Mesothelial cell of epicardium (in vitro differentiated cells): ENCODE measurements around the gene PGS1. TPM values are rescaled to one million over a fixed set of nuclear protein-coding genes. Genes with fewer than 3 reads are reported as not detected.
A peak's percentile ranks its signal among the peaks of the same experiment; 100 is the strongest.

ENCODE experiments used
- DNase-seq, 2 experiments: peaks; one replicate each; pipeline ENCODE4 v3.0.0; 2021; ENCODE audit warnings: low spot score in 2 of 2; ENCODE audit not compliant: unreplicated experiment in 2 of 2
- H3K27ac Mint-ChIP-seq: 2 replicates; pipeline ENCODE4 v1.8.0; 2021; ENCODE audit warnings: mixed read lengths
- H3K27me3 Mint-ChIP-seq: 2 replicates; pipeline ENCODE4 v1.8.0; 2021; ENCODE audit warnings: low read depth, mixed read lengths
- H3K36me3 Mint-ChIP-seq: 2 replicates; pipeline ENCODE4 v1.8.0; 2021; ENCODE audit warnings: mixed read lengths
- H3K4me1 Mint-ChIP-seq: 2 replicates; pipeline ENCODE4 v1.8.0; 2021; ENCODE audit warnings: mixed read lengths
- H3K4me3 Mint-ChIP-seq: 2 replicates; pipeline ENCODE4 v1.8.0; 2021; ENCODE audit warnings: mild to moderate bottlenecking, moderate library complexity, mixed read lengths
- H3K9me3 Mint-ChIP-seq: 2 replicates; pipeline ENCODE4 v1.8.0; 2021; ENCODE audit warnings: mixed read lengths
- CTCF ChIP-seq: fragments of 200-600 bp; sonication (generic); IDR thresholded peaks from one replicate; pipeline ENCODE4 v1.5.0; 2021; ENCODE audit warnings: antibody characterized with exemption; ENCODE audit not compliant: unreplicated experiment
- total RNA-seq: library from RNA; stranded (reverse); gene quantifications from 3 replicates; pipeline ENCODE4 v1.2.1, GENCODE V29; 2021

PGS1 gene
- total RNA-seq, 1 donor from 2014 or later = 62.3 TPM

- Mint-ChIP-seq H3K4me1 (peaks cover 13% of the 10 kb centered on the region), H3K36me3 (no peaks in the 10 kb centered on the region), H3K27ac (no peak overlapping the region), H3K4me3 (no peak overlapping the region), H3K27me3 (peaks cover 2% of the 10 kb centered on the region), H3K9me3 (no peaks in the 10 kb centered on the region)
- peak; percentile 67 to 77 for DNase-seq
- no peak for TF ChIP-seq CTCF
Observed at GRCh38 chr17:78341559-78342448, 36.6 kb upstream of the PGS1 start.

DNA sequence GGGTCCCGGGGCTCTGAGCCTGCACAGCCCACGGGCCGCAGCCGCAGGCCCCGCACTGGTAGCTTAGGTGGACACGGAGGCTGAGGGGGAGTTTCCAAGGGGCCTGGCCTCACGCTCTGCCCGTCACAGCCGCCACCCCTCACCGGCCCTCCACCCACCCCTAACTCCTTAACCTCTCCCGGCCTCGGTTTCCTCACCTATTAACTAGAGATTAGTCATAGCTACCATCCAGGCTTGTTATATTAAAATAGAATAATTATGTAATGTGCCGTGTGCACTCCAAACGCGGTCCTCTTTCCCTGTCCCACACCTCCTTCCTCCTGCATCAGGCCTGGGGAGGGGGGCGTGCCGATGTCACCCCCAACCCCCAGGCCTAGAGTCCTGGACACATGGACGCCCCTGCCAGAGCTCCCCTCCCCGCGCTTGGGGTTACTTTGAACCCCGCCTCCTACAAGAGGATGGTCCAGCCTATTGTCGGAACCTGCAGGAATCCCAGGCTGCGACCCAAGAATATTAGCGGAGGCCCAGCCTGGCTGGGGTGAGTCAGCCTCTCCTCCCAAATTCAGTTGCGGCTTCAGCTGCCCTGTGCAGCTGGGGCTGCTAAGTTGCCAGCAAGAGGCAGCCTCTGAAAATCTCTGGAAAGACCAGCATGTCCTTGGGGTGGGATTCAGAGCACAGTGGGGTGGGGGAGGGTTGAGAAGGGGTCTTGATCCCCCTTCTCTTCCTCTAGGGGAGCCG is 35.8 kb upstream of the PGS1 start:
- no peaks in the 10 kb centered on the region for H3K9me3 Mint-ChIP-seq
- no peak for TF ChIP-seq CTCF
- no peaks in the 10 kb centered on the region for H3K27me3 Mint-ChIP-seq
- H3K4me3 Mint-ChIP-seq = peak overlapping the region; percentile 36
- H3K4me1 Mint-ChIP-seq = peaks cover 13% of the 10 kb centered on the region
- no peak for DNase-seq
- peak overlapping the region; percentile 69 for H3K27ac Mint-ChIP-seq
- no peaks in the 10 kb centered on the region for H3K36me3 Mint-ChIP-seq

DNA sequence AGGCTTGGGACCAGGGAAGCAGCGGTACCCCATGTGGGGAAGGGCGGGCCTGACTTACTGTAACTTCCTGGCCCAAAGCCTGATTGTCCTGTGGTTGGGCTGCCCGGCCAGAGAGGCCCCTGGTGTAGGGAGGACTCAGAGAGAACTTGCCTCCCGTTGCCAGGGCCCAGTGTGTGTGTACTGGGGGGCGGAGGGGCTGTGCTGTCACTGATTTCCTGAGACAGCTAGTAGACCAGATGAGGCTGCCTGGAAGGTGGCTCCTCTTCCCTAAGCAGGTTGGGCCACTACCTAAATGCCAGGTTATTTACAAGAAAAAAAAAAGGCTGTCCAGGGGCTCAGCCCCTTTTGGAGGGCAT is 35.3 kb upstream of the PGS1 start:
- peak overlapping the region; percentile 69 for H3K27ac Mint-ChIP-seq
- H3K4me3 Mint-ChIP-seq = peak overlapping the region; percentile 36
- no peaks in the 10 kb centered on the region for H3K9me3 Mint-ChIP-seq
- no peaks in the 10 kb centered on the region for H3K27me3 Mint-ChIP-seq
- TF ChIP-seq CTCF = no peak
- peaks cover 13% of the 10 kb centered on the region for H3K4me1 Mint-ChIP-seq
- no peaks in the 10 kb centered on the region for H3K36me3 Mint-ChIP-seq
- no peak for DNase-seq

GRCh38 chr17:78343543-78344201 is 34.8 kb upstream of the PGS1 start:
- no peaks in the 10 kb centered on the region for H3K9me3 Mint-ChIP-seq
- no peaks in the 10 kb centered on the region for H3K36me3 Mint-ChIP-seq
- no peak overlapping the region for H3K27ac Mint-ChIP-seq
- peaks cover 13% of the 10 kb centered on the region for H3K4me1 Mint-ChIP-seq
- no peak for TF ChIP-seq CTCF
- H3K27me3 Mint-ChIP-seq = no peaks in the 10 kb centered on the region
- no peak overlapping the region for H3K4me3 Mint-ChIP-seq
- DNase-seq = no peak

DNA sequence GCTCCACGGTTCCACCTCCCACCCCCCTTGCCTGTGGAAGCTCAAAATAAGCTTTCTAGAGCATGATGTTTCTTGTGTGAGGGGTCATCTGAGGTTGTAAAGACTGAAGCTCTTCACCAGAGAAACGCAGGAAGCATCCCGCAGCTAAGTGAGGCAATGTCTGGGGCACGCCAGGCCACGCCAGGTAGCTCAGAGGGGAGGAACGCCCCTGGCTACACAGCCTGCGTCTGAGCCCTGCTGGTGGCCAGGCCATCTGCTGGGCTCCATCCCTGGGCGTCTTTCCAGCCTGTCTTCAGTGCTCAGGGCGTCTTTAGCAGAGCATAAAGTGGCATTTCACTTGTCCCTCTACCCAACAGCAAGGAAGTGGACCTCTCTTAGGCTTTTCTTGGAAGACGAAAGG is 33.8 kb upstream of the PGS1 start:
- no peak for DNase-seq
- TF ChIP-seq CTCF = no peak
- peaks cover 16% of the 10 kb centered on the region for H3K4me1 Mint-ChIP-seq
- no peaks in the 10 kb centered on the region for H3K36me3 Mint-ChIP-seq
- no peaks in the 10 kb centered on the region for H3K9me3 Mint-ChIP-seq
- no peak overlapping the region for H3K4me3 Mint-ChIP-seq
- H3K27ac Mint-ChIP-seq = no peak overlapping the region
- H3K27me3 Mint-ChIP-seq = no peaks in the 10 kb centered on the region
